GM19099 (cell line): ENCODE results near the gene KCNA10.

Experiments
- POLR2A ChIP-seq: IDR thresholded peaks from 3 replicates; pipeline ENCODE4 v1.6.1; 2011; ENCODE audit warnings: low read depth; ENCODE audit not compliant: insufficient read length; ENCODE audit errors: extremely low read depth

The KCNA10 gene

DNA sequence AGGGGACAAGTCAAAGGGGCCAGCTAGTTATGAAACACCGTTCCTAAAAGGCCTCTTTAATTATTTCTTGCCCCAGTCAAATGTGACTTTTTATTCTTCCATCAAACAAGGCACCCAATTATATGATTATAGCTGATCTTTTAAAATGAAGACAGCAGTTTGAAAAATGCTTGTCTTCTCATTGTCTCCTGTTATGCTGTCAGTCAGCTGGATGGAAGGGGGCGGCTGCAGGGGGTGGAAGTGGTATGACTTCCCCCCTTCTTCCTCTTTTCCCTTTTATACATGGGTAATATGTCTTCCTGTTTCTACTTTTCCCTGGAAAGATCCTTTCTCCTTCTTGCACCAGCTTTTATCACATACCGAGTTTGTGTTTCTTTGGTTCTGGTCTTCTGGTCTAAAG, 25.8 kb upstream of the KCNA10 start:
- no peak for TF ChIP-seq POLR2A

GRCh38 chr1:110542725-110543124, 23.8 kb upstream of the KCNA10 start:
- TF ChIP-seq POLR2A: no peak

- TF ChIP-seq POLR2A: no peak
These were observed 23.0 kb upstream of the KCNA10 start for GRCh38 chr1:110541906-110542395.

DNA sequence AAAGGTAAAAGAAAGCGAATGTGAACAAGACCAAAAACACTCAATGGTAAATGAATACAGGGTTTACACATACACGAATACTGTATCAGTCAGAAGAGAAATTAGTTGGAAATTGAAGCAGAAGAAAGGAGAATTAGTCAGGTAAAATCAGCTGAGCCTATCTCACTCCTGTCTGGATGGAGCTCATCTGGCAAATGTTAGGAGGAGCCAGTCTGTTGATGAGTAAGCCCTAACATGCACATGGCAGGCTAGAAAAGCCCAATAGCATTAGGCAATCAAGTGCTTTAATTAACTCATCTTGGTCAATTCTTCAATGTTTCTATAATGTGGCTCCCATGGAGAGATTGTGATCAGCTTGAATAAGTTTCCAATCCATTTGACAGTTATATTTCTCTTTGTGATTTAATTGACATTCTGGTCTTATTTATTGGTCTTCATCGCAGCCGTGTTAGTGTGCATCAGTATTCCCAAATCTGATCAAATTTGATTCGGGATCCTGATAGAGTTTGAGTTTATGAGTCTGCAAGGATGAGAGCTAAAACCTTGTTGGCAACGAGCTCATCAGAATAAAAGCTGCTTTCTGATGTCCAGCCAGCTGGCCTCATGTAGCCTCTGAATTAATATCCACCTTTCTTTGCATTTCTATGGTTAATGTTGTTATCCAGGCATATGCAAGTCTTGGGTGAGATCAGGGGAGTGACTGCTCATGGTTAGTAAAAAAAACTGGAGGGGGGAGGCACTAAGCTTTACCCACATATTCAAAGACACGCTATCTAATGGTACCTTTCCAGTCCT, 22.1 kb upstream of the KCNA10 start:
- no peak for TF ChIP-seq POLR2A

GRCh38 chr1:110538921-110539320, 19.9 kb upstream of the KCNA10 start:
- TF ChIP-seq POLR2A: no peak

GRCh38 chr1:110538075-110538474, 19.1 kb upstream of the KCNA10 start:
- no peak for TF ChIP-seq POLR2A

- no peak for TF ChIP-seq POLR2A
These were observed 17.0 kb upstream of the KCNA10 start for GRCh38 chr1:110535985-110536384.

DNA sequence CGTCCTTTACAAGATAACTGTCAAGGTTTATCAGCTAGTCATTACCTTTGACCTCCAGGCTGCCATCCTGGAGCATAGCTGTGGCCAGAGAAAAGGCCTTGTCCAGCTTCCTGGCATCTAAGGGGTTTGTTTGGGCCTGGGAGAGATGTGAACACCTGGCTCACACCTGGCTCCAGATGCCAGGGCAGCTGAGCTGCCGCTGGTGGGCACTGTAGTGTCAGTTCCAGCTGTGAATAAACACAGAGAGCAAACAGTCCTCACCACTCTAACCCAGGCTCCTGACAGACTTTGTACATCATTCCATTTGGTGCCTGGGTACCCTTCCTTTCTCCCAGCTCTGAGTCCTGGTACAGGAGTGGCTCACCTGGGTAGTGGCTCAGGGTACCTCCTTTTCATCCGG, 14.3 kb upstream of the KCNA10 start:
- TF ChIP-seq POLR2A: no peak

- no peak for TF ChIP-seq POLR2A
These were observed 10.0 kb upstream of the KCNA10 start for GRCh38 chr1:110529011-110529410.

DNA sequence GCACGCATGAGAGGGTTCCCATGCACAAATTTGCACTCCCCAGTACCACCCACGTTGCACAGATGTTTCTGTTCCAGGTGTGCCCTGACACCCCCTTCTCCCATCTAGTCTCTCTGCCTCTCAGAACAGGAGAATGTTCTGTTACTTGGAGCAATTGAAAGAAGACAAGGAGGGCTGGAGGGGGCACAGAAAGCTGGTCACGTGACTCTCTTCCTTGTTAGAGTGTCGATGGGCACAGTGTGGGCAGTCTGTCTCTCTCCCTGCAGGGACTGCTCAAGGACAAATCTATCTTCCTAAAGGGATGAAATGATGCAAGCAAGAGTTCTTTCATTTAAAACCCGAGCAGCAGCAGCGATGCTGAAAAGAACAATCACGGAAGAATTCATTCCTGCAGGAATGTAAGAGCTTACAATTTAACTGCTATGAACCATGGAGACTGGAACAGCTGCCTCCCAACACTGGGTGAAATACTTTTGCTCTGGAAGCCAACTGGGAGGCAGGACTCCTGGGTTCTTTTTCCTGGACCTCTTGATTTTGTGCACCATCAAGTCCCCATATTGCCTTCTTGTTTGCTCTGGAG, 7.3 kb upstream of the KCNA10 start:
- TF ChIP-seq POLR2A: no peak

GRCh38 chr1:110525249-110525595, 6.2 kb upstream of the KCNA10 start:
- no peak for TF ChIP-seq POLR2A

- no peak for TF ChIP-seq POLR2A
These were observed 5.6 kb upstream of the KCNA10 start for GRCh38 chr1:110524311-110525248.

GRCh38 chr1:110523011-110523410, 4.0 kb upstream of the KCNA10 start:
- no peak for TF ChIP-seq POLR2A

- no peak for TF ChIP-seq POLR2A
These were observed 3.6 kb upstream of the KCNA10 start for GRCh38 chr1:110522560-110522959.

DNA sequence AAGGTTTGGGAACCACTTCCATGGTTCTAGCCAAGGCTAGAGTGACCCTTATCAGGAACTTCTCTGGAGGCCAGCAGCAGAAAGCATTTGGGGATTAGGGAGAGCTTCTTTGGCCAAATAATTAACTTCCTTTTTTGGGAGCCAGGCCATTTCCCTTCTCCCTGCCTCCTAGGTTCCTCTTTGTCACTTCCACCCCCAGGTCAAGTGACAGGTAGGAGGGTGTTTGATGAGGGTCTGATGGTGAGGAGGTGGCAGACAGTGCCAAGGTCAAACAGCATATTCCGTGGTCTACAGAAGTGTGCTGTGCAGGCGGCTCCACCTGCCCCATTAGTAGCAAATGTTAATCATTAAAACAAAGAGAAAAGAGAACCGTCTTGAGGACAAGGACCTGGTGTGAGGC, 1.9 kb upstream of the KCNA10 start:
- TF ChIP-seq POLR2A: no peak
